Measurements from ENCODE around the gene HNRNPLL. TPM values are rescaled to one million over a fixed set of nuclear protein-coding genes. Genes with fewer than 3 reads are reported as not detected.

HNRNPLL gene
- total RNA-seq, 2 donors from 2014 or later, result 70.9 to 74.1 TPM

DNA sequence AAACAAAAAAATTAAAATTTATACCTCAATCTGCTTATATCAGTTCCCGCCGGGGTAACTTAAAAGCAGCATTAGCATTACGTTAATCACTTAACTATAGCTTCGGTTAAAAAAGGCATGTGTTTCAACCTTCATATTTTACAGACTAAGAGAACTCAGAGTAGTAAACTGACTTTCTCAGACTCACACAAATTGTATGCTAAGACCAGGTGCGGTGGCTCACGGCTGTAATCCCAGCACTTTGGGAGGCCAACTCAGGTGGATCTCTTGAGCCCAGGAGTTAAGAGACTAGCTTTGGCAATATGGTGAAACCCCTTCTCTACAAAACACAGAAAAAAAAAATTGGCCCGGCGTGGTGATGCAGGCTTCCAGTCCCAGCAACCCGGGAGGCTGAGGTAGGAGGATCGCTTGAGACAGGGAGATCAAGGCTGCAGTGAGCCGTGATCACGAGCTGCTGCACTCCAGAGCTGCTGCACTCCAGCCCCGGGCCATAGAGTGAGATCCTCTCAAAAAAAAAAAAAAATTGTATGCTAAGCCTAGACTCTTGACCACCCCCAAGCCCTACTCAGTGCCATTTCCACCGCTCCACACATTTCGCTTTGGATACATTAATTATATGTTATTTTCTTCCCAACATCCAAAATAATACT lies 2.4 kb downstream of the HNRNPLL start:
- H3K36me3 Mint-ChIP-seq (ENCODE audit: low read depth), result no peaks in the 10 kb centered on the region
- peak; percentile 57 for DNase-seq
- WGBS, 2 experiments (ENCODE audit: insufficient coverage in 1 of 2, insufficient read length in 1 of 2), result 22 to 28% methylated on average over 10 to 15 of the region's 15 CpGs
- no peaks in the 10 kb centered on the region for H3K9me3 Mint-ChIP-seq
- TF ChIP-seq, protein P1, sequence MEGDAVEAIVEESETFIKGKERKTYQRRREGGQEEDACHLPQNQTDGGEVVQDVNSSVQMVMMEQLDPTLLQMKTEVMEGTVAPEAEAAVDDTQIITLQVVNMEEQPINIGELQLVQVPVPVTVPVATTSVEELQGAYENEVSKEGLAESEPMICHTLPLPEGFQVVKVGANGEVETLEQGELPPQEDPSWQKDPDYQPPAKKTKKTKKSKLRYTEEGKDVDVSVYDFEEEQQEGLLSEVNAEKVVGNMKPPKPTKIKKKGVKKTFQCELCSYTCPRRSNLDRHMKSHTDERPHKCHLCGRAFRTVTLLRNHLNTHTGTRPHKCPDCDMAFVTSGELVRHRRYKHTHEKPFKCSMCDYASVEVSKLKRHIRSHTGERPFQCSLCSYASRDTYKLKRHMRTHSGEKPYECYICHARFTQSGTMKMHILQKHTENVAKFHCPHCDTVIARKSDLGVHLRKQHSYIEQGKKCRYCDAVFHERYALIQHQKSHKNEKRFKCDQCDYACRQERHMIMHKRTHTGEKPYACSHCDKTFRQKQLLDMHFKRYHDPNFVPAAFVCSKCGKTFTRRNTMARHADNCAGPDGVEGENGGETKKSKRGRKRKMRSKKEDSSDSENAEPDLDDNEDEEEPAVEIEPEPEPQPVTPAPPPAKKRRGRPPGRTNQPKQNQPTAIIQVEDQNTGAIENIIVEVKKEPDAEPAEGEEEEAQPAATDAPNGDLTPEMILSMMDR (conservative IDR thresholded peaks at IDR 0.05), result no peak
- peaks cover 2% of the 10 kb centered on the region for H3K36me3 ChIP-seq (ENCODE audit: control insufficient read depth, insufficient read depth, low read length)
- H3K9ac ChIP-seq (ENCODE audit: extremely low read depth, low read length, poor library complexity, severe bottlenecking), result peak overlapping the region; percentile 80
- H3K27me3 Mint-ChIP-seq (ENCODE audit: insufficient read depth), result no peaks in the 10 kb centered on the region
- H3K27ac ChIP-seq (ENCODE audit: low read depth, low read length), result no peak overlapping the region
- H3K4me3 Mint-ChIP-seq, result peak overlapping the region; percentile 85
- peak overlapping the region; percentile 98 for H3K4me3 ChIP-seq (ENCODE audit: low read length)
- no peaks in the 10 kb centered on the region for H3K27me3 ChIP-seq (ENCODE audit: control insufficient read depth, insufficient read depth, low read length, poor library complexity, severe bottlenecking)
- no peaks in the 10 kb centered on the region for H3K9me3 ChIP-seq (ENCODE audit: control insufficient read depth, low read length)
- no peaks in the 10 kb centered on the region for H3K4me1 ChIP-seq (ENCODE audit: control insufficient read depth, insufficient read depth, low read length)
- H3K27ac Mint-ChIP-seq, result peak overlapping the region; percentile 93
- peaks cover 37% of the 10 kb centered on the region for H3K4me1 Mint-ChIP-seq

DNA sequence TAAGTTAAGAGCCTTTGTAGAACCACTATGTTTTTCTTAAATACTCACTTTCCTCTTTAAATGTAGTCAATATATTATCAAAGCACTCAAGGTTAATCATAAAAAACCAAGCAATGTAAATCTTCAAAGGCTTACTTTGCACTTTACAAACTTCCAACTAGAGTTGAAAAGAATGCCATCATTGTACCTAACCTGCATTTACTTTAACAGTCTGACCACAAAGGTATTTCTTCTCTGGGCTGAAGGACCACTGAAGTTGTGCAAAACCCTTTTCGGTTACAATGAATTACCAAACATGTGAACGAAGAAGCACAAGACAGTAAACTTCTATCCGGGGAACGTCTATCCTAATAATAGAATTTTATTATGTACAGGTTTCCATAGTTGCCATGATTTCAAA lies 3.0 kb downstream of the HNRNPLL start:
- H3K4me3 Mint-ChIP-seq, result peak overlapping the region; percentile 85
- Histone ChIP-seq H3K9ac (ENCODE audit: extremely low read depth, low read length, poor library complexity, severe bottlenecking) (peak overlapping the region; percentile 80), H3K27ac (ENCODE audit: low read depth, low read length) (no peak overlapping the region), H3K27me3 (ENCODE audit: control insufficient read depth, insufficient read depth, low read length, poor library complexity, severe bottlenecking) (no peaks in the 10 kb centered on the region), H3K9me3 (ENCODE audit: control insufficient read depth, low read length) (no peaks in the 10 kb centered on the region), H3K36me3 (ENCODE audit: control insufficient read depth, insufficient read depth, low read length) (peaks cover 5% of the 10 kb centered on the region), H3K4me3 (ENCODE audit: low read length) (peak overlapping the region; percentile 98), H3K4me1 (ENCODE audit: control insufficient read depth, insufficient read depth, low read length) (no peaks in the 10 kb centered on the region)
- DNase-seq, result no peak
- peaks cover 37% of the 10 kb centered on the region for H3K4me1 Mint-ChIP-seq
- TF ChIP-seq, protein P1 (conservative IDR thresholded peaks at IDR 0.05), result no peak
- H3K27me3 Mint-ChIP-seq (ENCODE audit: insufficient read depth), result no peaks in the 10 kb centered on the region
- H3K36me3 Mint-ChIP-seq (ENCODE audit: low read depth), result no peaks in the 10 kb centered on the region
- 56% methylated on average over 3 of the region's 4 CpGs; no CpG with 5 or more reads in 1 of the 2 experiments for WGBS, 2 experiments (ENCODE audit: insufficient coverage in 1 of 2, insufficient read length in 1 of 2)
- H3K27ac Mint-ChIP-seq, result no peak overlapping the region
- H3K9me3 Mint-ChIP-seq, result no peaks in the 10 kb centered on the region

DNA sequence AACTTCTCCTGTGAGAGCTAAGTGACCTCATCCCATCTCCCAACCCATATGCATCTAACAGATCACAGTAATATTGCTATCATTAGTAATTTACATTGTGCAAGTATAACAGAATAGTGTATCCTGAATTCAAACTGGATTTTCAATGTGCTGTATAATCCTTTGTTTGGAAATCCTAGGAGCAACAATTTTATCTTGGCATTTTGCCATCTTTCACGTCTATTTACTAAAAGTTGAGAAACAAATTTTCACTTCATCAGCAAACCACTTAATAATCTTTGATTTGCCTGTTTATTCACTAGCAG lies 3.8 kb downstream of the HNRNPLL start:
- peaks cover 6% of the 10 kb centered on the region for H3K36me3 ChIP-seq (ENCODE audit: control insufficient read depth, insufficient read depth, low read length)
- no peak for DNase-seq
- H3K4me1 Mint-ChIP-seq, result peaks cover 35% of the 10 kb centered on the region
- no peaks in the 10 kb centered on the region for H3K9me3 ChIP-seq (ENCODE audit: control insufficient read depth, low read length)
- H3K27ac ChIP-seq (ENCODE audit: low read depth, low read length), result no peak overlapping the region
- 68 to 71% methylated on average over 1 of the region's 1 CpG for WGBS, 2 experiments (ENCODE audit: insufficient coverage in 1 of 2, insufficient read length in 1 of 2)
- H3K27me3 ChIP-seq (ENCODE audit: control insufficient read depth, insufficient read depth, low read length, poor library complexity, severe bottlenecking), result no peaks in the 10 kb centered on the region
- no peaks in the 10 kb centered on the region for H3K9me3 Mint-ChIP-seq
- no peaks in the 10 kb centered on the region for H3K27me3 Mint-ChIP-seq (ENCODE audit: insufficient read depth)
- peak overlapping the region; percentile 85 for H3K4me3 Mint-ChIP-seq
- no peaks in the 10 kb centered on the region for H3K36me3 Mint-ChIP-seq (ENCODE audit: low read depth)
- peak overlapping the region; percentile 98 for H3K4me3 ChIP-seq (ENCODE audit: low read length)
- no peaks in the 10 kb centered on the region for H3K4me1 ChIP-seq (ENCODE audit: control insufficient read depth, insufficient read depth, low read length)
- H3K27ac Mint-ChIP-seq, result peak overlapping the region; percentile 31
- H3K9ac ChIP-seq (ENCODE audit: extremely low read depth, low read length, poor library complexity, severe bottlenecking), result no peak overlapping the region
- TF ChIP-seq, protein P1 (conservative IDR thresholded peaks at IDR 0.05), result no peak
